ENCODE data around the gene RBMS3. TPM values are rescaled to one million over a fixed set of nuclear protein-coding genes. Genes with fewer than 3 reads are reported as not detected.

RBMS3 gene
- total RNA-seq, 4 donors from 2014 or later = 51.5 to 76.0 (median 66.6) TPM

GRCh38 chr3:29977360-29977759 lies 696.5 kb downstream of the RBMS3 start:
- H3K27me3 ChIP-seq = no peaks in the 10 kb centered on the region
- no peak for ATAC-seq
- 43 to 51% methylated on average over 2 of the region's 2 CpGs for WGBS, 2 donors (ENCODE audit: low coverage in 1 of 2)
- H3K36me3 ChIP-seq = no peaks in the 10 kb centered on the region
- H3K4me1 ChIP-seq = no peaks in the 10 kb centered on the region
- H3K4me3 ChIP-seq = no peak overlapping the region
- H3K9me3 ChIP-seq = peaks cover 0 to 5% (median 0%) of the 10 kb centered on the region in 3 donors
- TF ChIP-seq POLR2AphosphoS5 (IDR thresholded peaks at IDR 0.05) (no peak), POLR2A (IDR thresholded peaks at IDR 0.05) (no peak), EP300 (IDR thresholded peaks at IDR 0.05) (no peak)
- TF ChIP-seq, protein P1, sequence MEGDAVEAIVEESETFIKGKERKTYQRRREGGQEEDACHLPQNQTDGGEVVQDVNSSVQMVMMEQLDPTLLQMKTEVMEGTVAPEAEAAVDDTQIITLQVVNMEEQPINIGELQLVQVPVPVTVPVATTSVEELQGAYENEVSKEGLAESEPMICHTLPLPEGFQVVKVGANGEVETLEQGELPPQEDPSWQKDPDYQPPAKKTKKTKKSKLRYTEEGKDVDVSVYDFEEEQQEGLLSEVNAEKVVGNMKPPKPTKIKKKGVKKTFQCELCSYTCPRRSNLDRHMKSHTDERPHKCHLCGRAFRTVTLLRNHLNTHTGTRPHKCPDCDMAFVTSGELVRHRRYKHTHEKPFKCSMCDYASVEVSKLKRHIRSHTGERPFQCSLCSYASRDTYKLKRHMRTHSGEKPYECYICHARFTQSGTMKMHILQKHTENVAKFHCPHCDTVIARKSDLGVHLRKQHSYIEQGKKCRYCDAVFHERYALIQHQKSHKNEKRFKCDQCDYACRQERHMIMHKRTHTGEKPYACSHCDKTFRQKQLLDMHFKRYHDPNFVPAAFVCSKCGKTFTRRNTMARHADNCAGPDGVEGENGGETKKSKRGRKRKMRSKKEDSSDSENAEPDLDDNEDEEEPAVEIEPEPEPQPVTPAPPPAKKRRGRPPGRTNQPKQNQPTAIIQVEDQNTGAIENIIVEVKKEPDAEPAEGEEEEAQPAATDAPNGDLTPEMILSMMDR (IDR thresholded peaks at IDR 0.05) = no peak
- H3K27ac ChIP-seq = no peak overlapping the region

DNA sequence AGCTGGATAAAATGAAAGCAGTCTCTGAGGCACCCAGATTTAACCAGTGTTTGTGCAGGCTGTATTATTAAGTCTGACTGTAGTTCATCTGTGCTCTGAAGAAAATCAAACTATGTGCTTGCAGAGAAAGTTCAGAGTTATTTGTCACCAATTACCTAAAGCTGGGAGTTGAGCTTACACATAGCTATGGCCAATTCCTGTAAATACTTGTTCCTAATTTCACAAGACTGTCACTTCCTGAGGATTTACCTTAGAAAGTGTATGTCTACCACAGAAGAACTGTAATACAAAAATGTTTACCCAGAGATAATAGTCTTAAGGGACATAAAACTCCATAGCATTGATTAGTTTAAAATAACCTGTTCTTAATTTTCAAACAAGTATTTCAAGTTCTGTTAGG lies 697.2 kb downstream of the RBMS3 start:
- no peak overlapping the region for H3K4me3 ChIP-seq
- TF ChIP-seq, protein P1 (IDR thresholded peaks at IDR 0.05) = no peak
- no peak for TF ChIP-seq EP300 (IDR thresholded peaks at IDR 0.05)
- no peak for TF ChIP-seq POLR2AphosphoS5 (IDR thresholded peaks at IDR 0.05)
- no peak for TF ChIP-seq POLR2A (IDR thresholded peaks at IDR 0.05)
- H3K27me3 ChIP-seq = no peaks in the 10 kb centered on the region
- H3K36me3 ChIP-seq = no peaks in the 10 kb centered on the region
- no peaks in the 10 kb centered on the region for H3K4me1 ChIP-seq
- ATAC-seq = no peak
- peaks cover 0 to 12% (median 0%) of the 10 kb centered on the region in 3 donors for H3K9me3 ChIP-seq
- H3K27ac ChIP-seq = no peak overlapping the region

- no peak overlapping the region for H3K4me3 ChIP-seq
- no peak overlapping the region for H3K27ac ChIP-seq
- no peaks in the 10 kb centered on the region for H3K9me3 ChIP-seq
- H3K4me1 ChIP-seq = no peaks in the 10 kb centered on the region
- no peak for ATAC-seq
- no peaks in the 10 kb centered on the region for H3K27me3 ChIP-seq
- peaks cover 0 to 16% of the 10 kb centered on the region in 2 donors for H3K36me3 ChIP-seq
- no peak for TF ChIP-seq POLR2A (IDR thresholded peaks at IDR 0.05)
- TF ChIP-seq, protein P1 (IDR thresholded peaks at IDR 0.05) = no peak
- TF ChIP-seq POLR2AphosphoS5 (IDR thresholded peaks at IDR 0.05) = no peak
- TF ChIP-seq EP300 (IDR thresholded peaks at IDR 0.05) = no peak
Measured at GRCh38 chr3:29991198-29991597, 710.3 kb downstream of the RBMS3 start.

- H3K4me1 ChIP-seq = peaks cover 0 to 9% (median 0%) of the 10 kb centered on the region in 3 donors
- H3K9me3 ChIP-seq = no peaks in the 10 kb centered on the region
- TF ChIP-seq EP300 (IDR thresholded peaks at IDR 0.05) (no peak), POLR2A (IDR thresholded peaks at IDR 0.05) (no peak), POLR2AphosphoS5 (IDR thresholded peaks at IDR 0.05) (no peak)
- TF ChIP-seq, protein P1 (IDR thresholded peaks at IDR 0.05) = no peak
- H3K4me3 ChIP-seq = no peak overlapping the region
- H3K27ac ChIP-seq = no peak overlapping the region
- no peaks in the 10 kb centered on the region for H3K27me3 ChIP-seq
- no peak for ATAC-seq
- no peaks in the 10 kb centered on the region for H3K36me3 ChIP-seq
- WGBS, 2 donors (ENCODE audit: low coverage in 1 of 2) = 22 to 50% methylated on average over 1 of the region's 1 CpG
Measured at GRCh38 chr3:30002797-30003196, 721.9 kb downstream of the RBMS3 start.

GRCh38 chr3:30003741-30004140 lies 722.9 kb downstream of the RBMS3 start:
- Histone ChIP-seq H3K4me1 (peaks cover 0 to 9% (median 0%) of the 10 kb centered on the region in 3 donors), H3K27ac (no peak overlapping the region), H3K36me3 (no peaks in the 10 kb centered on the region), H3K4me3 (no peak overlapping the region), H3K9me3 (no peaks in the 10 kb centered on the region), H3K27me3 (no peaks in the 10 kb centered on the region)
- WGBS, 2 donors (ENCODE audit: low coverage in 1 of 2) = 33 to 52% methylated on average over 1 of the region's 1 CpG
- no peak for ATAC-seq
- TF ChIP-seq POLR2A (IDR thresholded peaks at IDR 0.05) = no peak
- no peak for TF ChIP-seq EP300 (IDR thresholded peaks at IDR 0.05)
- TF ChIP-seq, protein P1 (IDR thresholded peaks at IDR 0.05) = no peak
- TF ChIP-seq POLR2AphosphoS5 (IDR thresholded peaks at IDR 0.05) = no peak
